Glutamatergic neuron (in vitro differentiated cells): ENCODE measurements around the gene DCST1. TPM values are rescaled to one million over a fixed set of nuclear protein-coding genes. Genes with fewer than 3 reads are reported as not detected.

Source experiments
- DNase-seq: peaks from one replicate; pipeline ENCODE4 v3.0.0; 2022
- H3K27ac Mint-ChIP-seq: one replicate; pipeline ENCODE4 v1.8.0; 2020; ENCODE audit warnings: mild to moderate bottlenecking, mixed read lengths, inconsistent platforms; ENCODE audit not compliant: unreplicated experiment
- H3K27me3 Mint-ChIP-seq: one replicate; pipeline ENCODE4 v1.8.0; 2020; ENCODE audit warnings: mild to moderate bottlenecking, moderate library complexity, mixed read lengths, inconsistent platforms; ENCODE audit not compliant: unreplicated experiment
- H3K36me3 Mint-ChIP-seq: one replicate; pipeline ENCODE4 v1.8.0; 2020; ENCODE audit warnings: mild to moderate bottlenecking, mixed read lengths, inconsistent platforms; ENCODE audit not compliant: unreplicated experiment
- H3K4me1 Mint-ChIP-seq: one replicate; pipeline ENCODE4 v1.8.0; 2020; ENCODE audit warnings: mild to moderate bottlenecking, low read depth, mixed read lengths, inconsistent platforms; ENCODE audit not compliant: unreplicated experiment
- H3K4me3 Mint-ChIP-seq: one replicate; pipeline ENCODE4 v1.8.0; 2020; ENCODE audit warnings: mild to moderate bottlenecking, mixed read lengths, inconsistent platforms; ENCODE audit not compliant: unreplicated experiment
- H3K9me3 Mint-ChIP-seq: one replicate; pipeline ENCODE4 v1.8.0; 2020; ENCODE audit warnings: mild to moderate bottlenecking, moderate library complexity, mixed read lengths, inconsistent platforms; ENCODE audit not compliant: unreplicated experiment
- CTCF ChIP-seq: fragments of 200-600 bp; sonication (generic); IDR thresholded peaks from one replicate; pipeline ENCODE4 v1.5.0; 2021; ENCODE audit not compliant: partially characterized antibody, unreplicated experiment
- total RNA-seq: library from RNA; stranded (reverse); fragmentation: NEBNext Ultra II Directional; extraction: Animal tissue kit (Norgen Biotek cat#: 25700); gene quantifications from one replicate; pipeline ENCODE4 v1.2.1, GENCODE V29; 2021; ENCODE audit not compliant: unreplicated experiment

Gene DCST1
- total RNA-seq, 1 donor from 2014 or later = not detected

DNA sequence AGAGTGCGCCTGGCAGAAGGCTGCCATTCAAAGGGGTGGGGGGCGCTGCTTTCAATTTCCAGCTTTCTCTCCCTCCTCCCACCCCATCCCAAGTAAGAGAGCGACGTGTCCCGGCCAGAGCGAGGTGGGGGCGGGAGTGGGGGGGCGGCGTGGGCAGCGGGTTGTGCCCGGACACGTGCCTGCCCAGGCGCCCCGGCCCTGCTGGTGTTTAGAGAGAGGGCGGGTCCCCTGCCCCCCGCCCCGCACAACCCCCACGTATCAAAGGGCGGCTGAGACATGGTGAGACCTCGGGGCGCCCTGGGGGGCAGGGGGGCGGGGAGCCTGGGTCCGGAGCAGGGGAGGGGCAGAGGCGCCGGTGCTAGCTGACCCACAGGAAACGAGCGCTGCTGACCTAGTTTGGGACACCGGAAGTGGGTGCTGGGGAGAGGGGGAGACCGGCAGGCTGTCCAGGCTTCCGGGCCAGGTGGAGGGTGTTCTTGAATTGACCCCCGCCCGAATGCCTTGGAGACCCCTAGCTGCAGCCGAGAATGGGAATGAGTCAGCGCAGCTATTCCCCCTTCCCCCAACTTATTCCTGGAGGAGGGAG, 29.8 kb upstream of the DCST1 start:
- H3K36me3 Mint-ChIP-seq = no peaks in the 10 kb centered on the region
- DNase-seq = peak; percentile 55
- peaks cover 10% of the 10 kb centered on the region for H3K27me3 Mint-ChIP-seq
- H3K9me3 Mint-ChIP-seq = peaks cover 4% of the 10 kb centered on the region
- H3K27ac Mint-ChIP-seq = peak overlapping the region; percentile 89
- H3K4me3 Mint-ChIP-seq = peak overlapping the region; percentile 93
- TF ChIP-seq CTCF = no peak
- H3K4me1 Mint-ChIP-seq = peaks cover 10% of the 10 kb centered on the region

- no peak for DNase-seq
- Mint-ChIP-seq H3K4me3 (peak overlapping the region; percentile 84), H3K36me3 (no peaks in the 10 kb centered on the region), H3K27ac (peak overlapping the region; percentile 89), H3K9me3 (peaks cover 3% of the 10 kb centered on the region), H3K27me3 (peaks cover 9% of the 10 kb centered on the region), H3K4me1 (peaks cover 6% of the 10 kb centered on the region)
- TF ChIP-seq CTCF = no peak
These were observed 29.1 kb upstream of the DCST1 start for GRCh38 chr1:155004352-155005075.

DNA sequence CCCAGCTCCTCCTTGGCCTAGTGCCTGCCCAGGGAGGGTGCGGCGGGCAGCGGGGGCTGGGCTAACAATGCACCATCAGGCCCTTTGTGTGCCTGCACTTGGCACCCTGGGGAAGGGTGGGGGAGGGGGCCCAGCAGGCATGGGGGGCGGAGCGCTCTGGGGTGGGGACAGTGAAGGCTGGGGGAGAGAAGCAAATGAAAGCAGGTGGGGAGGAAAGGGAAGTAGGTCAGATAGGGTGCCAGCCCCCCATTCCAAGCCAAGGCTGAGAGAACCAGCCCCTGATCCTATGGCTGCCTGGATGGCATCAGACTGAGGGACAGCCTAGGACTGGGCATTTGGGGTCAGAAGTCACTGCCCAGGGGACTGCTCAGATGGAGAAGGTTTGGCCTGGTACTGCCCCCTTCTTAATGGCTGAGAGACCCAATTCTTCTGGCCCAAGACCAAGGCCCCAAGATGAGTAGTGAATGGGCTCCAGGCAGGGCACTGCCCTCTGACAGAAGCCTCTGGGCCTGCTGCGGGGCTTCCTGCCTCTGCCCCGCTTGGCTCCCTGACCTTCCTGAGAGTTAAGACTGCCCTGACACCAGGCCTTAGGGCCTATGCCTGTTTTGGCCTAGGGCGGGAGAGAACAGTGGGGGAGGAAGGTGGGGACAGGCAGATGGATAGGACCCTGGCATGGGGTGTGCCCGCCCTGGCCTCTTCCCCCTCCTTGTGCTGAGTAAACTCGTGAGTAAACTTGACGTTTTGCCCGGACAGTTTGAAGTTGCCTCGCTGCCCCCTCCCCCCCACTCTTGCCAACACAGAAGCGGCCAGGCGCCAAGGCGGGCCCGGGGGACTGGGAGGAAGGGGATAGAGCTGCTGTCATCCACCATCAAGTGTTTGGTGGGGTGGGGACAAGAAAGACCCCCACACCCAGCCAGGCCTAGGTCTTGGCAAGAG, 28.3 kb upstream of the DCST1 start:
- TF ChIP-seq CTCF = no peak
- Mint-ChIP-seq H3K9me3 (peaks cover 1% of the 10 kb centered on the region), H3K27me3 (peaks cover 7% of the 10 kb centered on the region), H3K36me3 (no peaks in the 10 kb centered on the region), H3K4me1 (peaks cover 6% of the 10 kb centered on the region), H3K4me3 (no peak overlapping the region), H3K27ac (no peak overlapping the region)
- no peak for DNase-seq

- peaks cover 1% of the 10 kb centered on the region for H3K9me3 Mint-ChIP-seq
- no peak overlapping the region for H3K4me3 Mint-ChIP-seq
These were observed 27.0 kb upstream of the DCST1 start for GRCh38 chr1:155006601-155007101.

More at GRCh38 chr1:155006601-155007101, 27.0 kb upstream of the DCST1 start:
- DNase-seq = no peak
- Mint-ChIP-seq H3K36me3 (no peaks in the 10 kb centered on the region), H3K27ac (no peak overlapping the region), H3K4me1 (peaks cover 6% of the 10 kb centered on the region), H3K27me3 (peaks cover 7% of the 10 kb centered on the region)
- TF ChIP-seq CTCF = no peak
